ENCODE results near the gene GAS2.

GAS2 gene

DNA sequence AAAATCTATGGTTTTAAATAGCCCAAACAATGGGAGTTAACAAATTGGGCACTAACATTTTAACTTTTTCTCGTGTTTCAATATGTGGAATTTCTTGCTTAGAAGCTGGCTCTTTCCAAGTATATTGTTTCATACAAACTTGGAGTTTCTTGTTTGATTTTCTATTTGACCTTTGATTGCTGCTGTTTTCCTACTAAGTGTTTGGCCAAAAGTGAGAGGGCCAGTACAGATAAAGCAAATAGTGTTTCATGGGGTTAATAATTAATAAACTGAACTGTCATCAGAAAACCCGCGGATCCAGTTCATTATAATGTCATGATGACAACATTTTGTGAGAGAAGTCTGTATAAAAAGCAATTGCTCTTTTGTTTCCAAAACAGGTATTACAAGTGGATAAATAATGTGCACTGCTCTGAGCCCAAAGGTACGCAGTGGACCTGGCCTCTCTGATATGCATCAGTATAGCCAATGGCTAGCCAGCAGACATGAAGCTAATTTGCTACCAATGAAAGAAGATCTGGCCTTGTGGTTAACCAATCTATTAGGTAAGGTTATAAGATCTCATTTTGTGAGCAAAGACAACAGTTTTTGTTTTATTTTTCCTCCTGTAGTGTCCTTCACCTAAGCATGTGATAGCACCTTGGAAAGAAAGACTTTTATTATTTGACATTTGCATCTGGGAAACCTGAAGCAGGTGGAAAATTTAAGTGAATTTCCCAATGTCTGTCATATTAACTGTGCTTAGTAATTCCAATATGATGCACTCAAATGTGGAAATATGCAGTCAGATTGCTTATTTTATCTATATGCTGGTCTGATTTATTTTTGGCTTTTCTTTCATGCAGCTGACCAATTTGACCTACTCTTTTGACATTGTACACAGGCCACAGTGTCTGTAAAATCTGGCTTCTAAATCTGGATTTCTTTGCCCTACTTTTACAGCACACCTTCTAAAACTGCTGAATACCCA, 8.3 kb downstream of the GAS2 start:
- DNase-seq, result no peak

DNA sequence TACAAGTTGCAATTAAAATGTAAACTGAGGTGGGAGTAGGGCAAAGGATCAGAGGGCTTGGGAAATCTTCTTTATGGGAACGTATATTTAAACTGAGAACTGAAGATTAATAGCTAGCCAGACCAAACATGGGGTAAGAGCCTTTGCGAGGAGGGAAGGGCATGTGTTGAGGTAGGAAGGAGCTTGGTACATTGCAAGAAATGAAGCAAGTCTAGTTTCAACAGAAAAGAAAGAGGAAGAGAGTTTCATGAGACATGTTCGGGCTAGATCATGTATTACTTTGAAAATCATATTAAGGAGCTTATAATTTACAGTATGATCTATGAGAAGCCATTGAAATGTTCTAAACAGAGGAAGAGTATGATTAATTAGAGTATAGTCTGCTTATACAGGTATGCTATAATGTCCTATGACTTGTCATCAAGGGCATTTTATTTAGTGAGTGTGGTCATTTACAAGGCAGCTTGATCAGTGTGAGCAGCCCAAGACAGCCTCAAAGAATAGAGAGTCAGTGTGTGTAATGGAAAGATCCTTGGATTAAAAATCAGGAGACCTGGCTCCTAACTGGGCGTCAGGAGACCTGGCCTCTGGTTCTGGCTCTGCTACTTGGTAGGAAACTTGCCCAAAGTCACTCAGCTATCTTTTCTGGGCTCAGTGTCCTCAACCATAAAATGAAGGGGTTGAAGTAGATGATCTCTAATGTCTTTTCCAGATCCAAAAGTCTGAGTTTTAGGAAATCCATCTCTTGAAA, 10.9 kb downstream of the GAS2 start:
- peak in 2 of 4 experiments; percentile 2 to 4 for DNase-seq

DNA sequence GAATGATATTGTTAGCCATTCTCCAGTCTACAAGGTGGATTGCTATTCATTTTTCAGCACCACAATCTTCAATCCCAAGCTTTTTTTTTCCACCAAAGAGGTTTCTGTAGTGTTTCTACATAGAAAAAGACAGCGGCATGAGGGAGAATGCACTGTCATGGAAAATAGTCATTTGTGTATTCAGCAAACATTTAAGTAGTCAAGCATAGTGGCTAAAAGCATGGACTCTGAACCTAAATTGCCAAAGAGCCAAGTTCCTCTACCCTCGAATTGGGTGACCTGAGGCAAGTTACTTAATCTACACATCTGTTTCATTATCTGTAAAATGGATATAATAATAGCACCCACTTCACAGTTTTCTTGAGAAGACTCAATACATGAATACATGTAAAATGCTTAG, 14.2 kb downstream of the GAS2 start:
- DNase-seq, result no peak

DNA sequence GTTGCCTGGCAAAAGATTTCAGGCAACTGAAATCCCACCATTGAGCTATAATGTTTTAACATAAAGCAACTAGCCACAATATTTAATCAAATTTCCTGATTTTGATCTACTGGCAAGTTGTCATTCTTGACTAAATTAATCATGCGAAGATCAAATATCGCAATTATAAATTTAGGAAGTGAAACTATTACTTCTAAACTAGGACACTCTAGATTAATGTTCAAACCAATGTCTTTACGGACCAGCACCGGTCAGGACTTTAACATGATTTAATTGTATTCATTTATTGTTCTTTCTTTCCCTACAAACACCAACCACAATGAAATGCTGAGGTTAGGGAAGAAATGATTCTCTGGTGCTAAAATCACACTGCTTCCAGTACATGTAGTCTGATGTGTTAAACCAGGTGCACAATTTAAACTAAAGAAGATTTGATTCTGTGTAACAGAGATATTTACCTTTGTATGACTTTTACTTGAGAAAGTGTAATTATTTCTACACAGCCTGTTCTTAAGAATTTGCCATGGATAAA, 14.9 kb downstream of the GAS2 start:
- no peak for DNase-seq

DNA sequence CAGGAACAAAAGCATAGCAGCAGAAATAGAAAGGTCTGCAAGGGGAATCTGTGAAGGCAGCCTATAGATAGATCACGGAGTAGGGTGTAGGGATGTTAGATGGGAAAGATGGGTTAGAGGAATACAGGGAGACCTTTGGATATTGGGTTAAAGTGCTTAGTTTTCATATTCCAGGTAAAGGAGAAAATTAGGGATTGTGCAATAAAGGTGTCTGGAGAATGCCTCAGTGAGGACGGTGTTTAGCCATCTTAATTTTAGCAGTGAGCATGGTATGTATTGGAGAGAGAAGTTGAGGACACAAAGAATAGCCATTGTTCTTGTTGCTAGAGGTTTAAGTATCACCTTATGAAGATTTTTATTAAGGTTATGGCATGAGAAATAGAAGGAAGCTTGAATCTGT, 17.7 kb downstream of the GAS2 start:
- no peak for DNase-seq

DNA sequence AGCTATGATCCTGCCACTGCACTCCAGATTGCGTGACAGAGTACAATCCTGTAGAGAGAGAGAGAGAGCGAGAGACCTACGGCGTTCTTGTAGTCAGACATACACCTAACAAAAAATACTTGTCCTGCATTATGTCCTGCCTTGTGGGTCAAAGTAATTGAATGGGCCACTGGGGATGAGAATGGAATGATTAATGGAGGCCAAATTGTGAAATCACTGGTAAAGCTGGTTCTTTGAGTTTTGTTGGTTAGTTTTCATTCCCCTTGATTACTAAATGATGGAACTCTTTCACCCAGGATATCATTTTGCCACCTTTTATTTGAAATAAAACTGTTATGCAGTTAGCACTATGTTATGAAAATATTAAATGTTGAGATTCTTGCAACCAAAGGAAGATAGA, 18.7 kb downstream of the GAS2 start:
- no peak for DNase-seq

DNA sequence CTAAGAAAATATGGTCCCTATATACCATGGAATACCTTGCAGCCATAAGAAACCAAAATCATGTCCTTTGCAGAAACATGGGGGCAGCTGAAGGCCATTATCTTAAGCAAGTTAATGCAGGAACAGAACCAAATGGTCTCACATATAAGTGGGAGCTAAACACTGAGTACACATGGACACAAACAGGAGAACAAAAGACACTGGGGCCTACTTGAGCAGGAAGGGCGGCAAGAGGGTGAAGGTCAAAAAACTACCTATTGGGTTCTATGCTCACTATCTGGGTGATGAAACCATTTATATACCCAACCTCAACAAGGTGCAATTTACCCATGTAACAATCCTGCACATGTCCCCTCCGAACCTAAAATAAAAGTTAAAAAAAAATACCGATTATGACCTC, 22.5 kb downstream of the GAS2 start:
- no peak for DNase-seq

DNA sequence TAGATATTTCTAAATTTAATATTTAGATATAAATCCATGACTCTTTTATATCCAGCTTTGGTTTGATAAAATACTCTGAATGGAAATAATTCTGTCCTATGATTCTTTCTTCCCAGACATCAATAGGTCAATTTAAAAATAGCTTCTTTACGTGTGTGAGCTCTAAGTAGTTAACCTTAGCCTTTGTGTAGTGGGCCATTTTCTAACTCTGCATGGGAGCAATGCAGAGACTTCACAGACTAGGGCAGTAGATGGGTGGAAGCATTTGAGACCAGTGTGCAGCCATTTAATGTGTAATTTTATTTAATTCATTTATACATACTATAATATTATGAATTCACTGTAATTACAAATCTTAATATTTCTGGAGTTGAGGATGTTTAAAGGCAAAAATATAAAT, 23.8 kb downstream of the GAS2 start:
- DNase-seq, result no peak

DNA sequence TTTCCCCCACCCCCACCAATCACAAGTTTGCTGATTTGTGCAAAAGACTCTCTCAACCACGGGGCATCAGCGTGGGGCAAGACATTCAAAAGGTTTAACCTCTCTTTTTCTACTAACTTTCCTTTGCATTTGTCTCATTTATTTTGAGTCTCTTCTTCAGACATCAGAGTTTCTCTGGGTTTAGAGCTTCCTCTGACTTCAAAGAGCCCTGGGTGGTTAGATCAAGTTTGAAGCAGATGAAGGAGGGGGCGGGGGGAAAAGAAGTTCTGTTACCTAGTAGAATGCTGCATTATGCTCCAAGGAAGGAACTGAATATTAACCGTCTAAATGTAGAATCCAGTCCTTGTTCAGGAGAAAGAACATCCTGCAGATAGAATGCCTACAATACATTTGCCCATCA, 24.5 kb downstream of the GAS2 start:
- no peak for DNase-seq

DNA sequence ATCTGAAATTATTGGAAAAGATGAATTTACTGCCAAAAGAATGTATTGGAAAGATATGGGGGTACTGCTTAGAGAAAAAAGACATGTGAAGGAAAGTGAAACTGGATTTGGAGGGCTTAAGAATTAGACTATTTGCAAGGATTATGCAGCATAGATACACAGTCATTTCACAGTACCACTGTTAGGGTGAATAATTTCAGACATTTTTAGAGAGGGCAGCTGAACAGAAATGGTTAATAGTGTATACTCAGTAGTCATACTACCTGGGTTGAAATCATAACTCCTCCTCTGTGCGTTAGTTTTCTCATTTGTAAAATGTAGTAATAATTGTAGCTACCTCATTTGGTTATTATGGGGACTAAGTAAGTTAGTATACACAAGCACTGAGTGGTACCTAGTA, 33.0 kb downstream of the GAS2 start:
- DNase-seq, result no peak

DNA sequence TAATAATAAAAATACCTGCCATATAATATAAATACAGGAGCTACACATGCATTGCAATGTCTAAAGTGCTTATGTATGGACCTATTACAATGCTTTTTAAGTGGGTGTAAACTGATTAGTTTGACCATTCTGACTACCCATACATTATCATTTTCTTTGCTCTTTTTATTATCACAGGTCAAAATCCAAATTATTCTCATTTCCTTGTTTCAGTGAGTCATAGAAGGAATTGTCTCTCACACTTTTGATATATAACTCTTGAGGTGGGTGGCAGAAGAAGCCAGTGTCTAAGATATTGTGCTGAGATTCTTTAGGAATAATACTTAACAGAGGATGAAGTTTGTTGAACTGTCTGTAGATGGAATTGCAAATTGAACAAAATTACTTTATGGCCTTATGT, 35.6 kb downstream of the GAS2 start:
- DNase-seq, result no peak

DNA sequence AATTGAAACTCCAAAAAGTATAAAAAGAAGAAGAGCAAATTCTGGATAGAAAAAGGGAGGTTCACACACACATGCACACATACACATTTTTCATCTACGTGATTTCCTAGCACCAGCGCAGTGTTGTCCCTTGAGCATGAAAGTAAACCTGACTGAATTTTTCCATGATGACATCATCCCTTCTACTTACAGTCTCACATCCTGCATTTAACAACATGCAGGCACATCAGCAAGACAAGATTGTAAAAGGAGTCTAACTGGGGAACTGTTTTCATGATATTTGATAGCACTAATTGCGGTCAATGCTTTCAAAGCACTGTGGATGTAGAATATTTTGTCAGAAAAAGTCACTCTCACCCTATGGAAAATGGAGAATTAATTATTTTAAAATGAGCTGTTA, 36.6 kb downstream of the GAS2 start:
- no peak for DNase-seq

DNA sequence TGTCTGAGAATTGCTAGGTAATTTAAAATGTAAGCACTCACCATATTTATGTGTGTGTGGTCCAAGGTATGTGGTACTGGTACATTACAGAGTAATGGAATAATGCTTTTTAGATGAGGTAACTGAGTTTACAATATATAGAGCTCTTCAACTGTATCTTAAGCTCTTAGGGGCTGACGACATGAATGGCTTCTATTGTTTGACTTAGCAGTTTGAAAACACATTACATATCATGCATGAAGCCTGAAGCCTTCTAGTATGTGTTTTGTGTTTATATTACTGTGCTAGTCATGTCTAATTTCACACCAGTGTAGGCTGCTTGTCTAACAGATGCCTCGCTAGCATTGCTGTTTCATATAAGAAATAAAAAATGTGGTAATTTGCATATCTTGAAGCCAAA, 37.2 kb downstream of the GAS2 start:
- no peak for DNase-seq

DNA sequence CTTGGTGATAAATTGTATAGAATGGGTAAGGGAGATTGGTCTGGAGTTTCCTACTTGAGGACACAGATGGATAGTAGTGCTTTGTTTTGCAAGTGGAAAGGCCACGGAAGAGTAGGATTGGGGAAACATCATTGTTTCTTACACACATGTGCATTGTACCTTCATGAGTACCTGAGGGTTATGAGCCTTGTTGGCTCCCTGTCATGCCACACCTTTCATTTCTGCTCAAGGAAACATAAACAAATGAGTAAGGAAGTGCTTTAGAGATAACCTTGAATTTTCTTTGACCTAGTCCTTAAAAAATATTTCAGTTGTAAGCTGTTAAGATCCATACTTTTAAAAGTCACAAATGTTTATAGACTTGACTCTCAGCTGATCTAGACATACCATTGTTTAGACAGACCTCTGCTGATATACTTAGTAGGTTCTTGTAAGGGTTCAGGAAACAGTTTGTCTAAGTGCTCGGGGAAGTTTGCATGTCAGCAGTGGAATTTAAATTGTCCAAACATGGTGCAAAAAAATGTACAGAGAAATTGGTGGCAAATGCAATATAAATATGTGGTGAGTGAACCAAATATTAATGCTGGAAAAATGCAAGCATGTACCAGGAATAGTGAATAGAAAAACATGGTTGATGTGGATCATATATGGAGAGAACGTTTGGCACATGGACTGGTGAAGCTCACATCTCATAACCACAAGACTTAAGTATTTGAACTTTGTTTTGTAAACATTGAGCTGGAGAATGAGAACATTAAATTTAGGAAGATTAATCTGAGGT, 40.9 kb downstream of the GAS2 start:
- no peak for DNase-seq

DNA sequence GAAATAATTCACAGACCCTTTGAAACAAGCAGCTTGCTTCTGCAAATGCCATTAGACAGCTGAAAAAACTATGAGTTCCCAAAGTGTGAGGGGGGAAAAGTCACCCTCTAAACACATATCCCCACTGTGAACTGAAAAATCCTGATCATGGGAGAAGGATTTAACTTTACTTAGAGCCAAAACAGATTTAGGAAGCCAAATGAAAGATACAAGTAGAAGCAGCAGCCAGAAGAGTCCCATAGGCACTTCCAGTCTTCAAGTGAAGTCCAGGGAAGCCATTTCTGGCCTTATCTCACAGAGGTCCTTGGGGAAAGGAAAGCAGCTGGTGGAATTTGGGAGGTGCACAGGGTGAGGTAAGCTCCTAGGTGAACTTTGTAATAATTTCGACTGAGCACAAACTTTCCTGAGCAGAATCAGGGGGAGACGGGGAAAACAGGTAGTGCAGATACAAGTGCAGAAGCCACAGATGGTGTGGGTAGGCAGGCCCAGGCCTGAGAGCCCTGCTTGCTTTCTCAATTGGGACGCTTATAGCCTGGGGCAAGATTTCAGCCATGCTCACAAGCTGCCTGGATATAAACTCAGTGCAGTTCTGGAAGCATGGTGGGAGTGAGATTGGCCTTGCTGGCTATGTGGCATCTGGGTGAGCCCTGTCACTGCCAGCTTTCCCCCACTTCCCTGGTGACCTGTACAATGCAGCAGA, 44.8 kb downstream of the GAS2 start:
- no peak for DNase-seq

DNA sequence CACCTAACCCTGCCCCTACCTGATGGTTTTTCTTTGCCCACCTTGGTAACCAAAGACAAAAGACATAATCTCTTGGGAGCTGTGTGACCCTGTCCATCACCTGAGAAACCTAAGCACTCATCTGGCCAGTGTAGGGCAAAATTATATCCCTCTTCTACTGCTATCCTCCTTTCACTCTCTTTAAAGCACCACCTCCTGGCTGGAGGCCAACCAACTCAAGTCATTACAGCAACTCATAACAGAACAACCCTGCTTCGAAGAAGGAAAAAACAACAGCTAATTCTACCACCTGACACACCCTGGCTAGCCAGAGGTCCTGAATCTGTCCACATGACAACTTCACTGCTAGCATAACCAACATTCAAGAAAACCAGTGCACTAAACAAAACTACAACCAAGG, 45.5 kb downstream of the GAS2 start:
- no peak for DNase-seq

DNA sequence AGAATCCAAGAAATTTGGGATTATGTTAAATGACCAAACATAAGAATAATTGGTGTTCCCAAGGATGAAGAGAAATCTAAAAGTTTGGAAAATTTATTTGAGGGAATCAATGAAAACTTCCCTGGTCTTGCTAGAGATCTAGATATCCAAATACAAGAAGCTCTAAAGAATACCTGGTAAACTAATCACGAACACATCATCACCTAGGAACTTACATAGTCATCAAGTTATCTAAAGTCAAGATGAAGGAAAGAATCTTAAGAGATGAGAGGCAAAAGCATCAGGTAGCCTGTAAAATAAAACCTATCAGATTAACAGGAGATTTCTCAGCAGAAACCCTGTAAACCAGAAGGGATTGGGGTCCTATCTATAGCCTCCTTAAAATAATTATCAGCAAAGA, 46.9 kb downstream of the GAS2 start:
- no peak for DNase-seq

DNA sequence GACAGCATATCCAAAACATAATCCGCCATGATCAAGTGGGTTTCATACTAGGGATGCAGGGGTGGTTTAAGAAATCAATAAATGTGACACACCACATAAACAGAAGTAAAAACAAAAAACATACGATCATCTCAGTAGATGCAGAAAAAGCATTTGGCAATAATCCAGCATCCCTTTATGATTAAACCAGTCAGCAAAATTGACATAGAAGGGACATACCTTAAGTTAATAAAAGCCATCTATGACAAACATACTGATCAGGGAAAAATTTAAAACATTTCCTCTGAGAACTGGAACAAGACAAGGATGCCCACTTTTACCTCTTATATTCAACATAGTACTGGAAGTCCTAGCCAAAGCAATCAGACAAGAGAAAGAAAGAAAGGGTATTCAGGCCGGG, 49.6 kb downstream of the GAS2 start:
- DNase-seq, result no peak

DNA sequence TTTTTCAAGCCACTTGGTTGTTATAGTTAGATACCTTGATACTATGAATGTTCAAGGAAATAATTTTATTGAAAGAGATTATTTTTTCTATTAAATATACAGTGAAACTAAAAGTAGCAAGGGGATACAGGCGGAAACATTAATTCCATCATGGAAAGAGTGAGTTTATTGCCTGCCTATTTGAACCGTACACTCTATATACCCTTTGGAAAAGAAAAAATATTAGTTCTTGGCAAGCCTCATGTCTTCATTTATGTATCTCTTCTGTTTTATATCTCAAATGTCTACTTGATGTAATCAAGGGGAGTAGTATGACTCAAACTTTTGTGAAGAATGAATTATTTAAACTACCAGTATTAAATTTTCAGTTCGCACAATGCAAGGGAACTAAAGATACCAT, 54.0 kb downstream of the GAS2 start:
- DNase-seq, result no peak

DNA sequence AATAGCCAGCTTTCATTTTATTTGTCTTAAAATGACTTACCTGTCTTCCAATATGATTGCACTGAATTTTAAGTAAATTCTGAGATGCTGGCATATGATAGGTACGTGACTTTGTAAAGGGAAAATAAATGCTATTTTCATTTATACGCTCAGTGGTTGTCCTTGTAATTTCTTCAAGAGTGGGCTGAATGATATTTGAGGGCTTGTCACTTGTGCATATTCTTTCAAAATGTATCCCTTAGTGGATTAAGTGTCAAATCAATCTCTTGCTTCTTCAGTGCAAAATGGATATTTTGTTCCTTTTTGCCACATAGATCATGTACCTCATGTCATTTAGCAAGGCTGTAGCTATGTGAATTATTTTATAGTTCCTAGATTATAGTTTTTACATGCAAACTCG, 56.9 kb downstream of the GAS2 start:
- DNase-seq, result no peak

DNA sequence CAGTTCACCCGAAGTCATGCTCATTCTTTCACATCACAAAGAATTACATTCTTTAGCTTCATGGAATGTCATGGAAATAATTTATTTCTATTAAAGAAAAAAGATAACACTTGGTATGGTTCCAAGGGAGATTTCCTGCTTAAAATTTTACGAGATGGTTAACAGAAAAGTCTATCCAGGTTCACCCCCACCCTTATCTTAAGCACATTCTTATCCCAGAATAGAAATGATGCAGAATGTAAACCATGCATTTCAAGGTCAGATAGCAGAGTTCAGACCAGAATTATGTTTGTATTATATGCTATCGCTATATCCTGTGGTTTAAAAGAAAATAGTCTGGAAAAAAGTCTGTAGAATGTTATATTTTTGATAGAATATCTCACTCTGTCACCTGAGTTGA, 58.7 kb downstream of the GAS2 start:
- DNase-seq, result no peak

Measured in suppressor macrophage (primary cell).